HepG2 (cell line): Measurements from ENCODE around the gene MAPK8IP1. TPM values are rescaled to one million over a fixed set of nuclear protein-coding genes. Genes with fewer than 3 reads are reported as not detected.

Experiments
- CEBPB ChIP-seq: IDR thresholded peaks from 2 replicates; pipeline ENCODE4 v1.6.1; 2011; ENCODE audit warnings: low read depth, low read length, improper control_type of control experiment, borderline replicate concordance
- CSRNP2 ChIP-seq: sonication (generic); formaldehyde crosslinking; conservative IDR thresholded peaks from 2 replicates; pipeline ENCODE4 v1.8.0; 2022; ENCODE audit warnings: low read depth, missing genetic modification reagents
- HOXD1 ChIP-seq: sonication (generic); formaldehyde crosslinking; IDR thresholded peaks from 2 replicates; pipeline ENCODE4 v1.5.0; 2020; ENCODE audit warnings: missing genetic modification reagents
- MAFG ChIP-seq: sonication (generic); formaldehyde crosslinking; IDR thresholded peaks from 2 replicates; pipeline ENCODE4 v1.5.1; 2020; ENCODE audit warnings: mild to moderate bottlenecking, missing genetic modification reagents
- NCOA5 ChIP-seq: sonication (generic); formaldehyde crosslinking; IDR thresholded peaks from 2 replicates; pipeline ENCODE4 v1.4.0; 2020; ENCODE audit warnings: missing genetic modification reagents
- RELA ChIP-seq: sonication (generic); formaldehyde crosslinking; IDR thresholded peaks from 2 replicates; pipeline ENCODE4 v1.4.0; 2020; ENCODE audit warnings: missing genetic modification reagents
- RFX3 ChIP-seq: IDR thresholded peaks from 2 replicates; pipeline ENCODE4 v1.6.1; 2016; ENCODE audit warnings: missing biosample characterization, missing genetic modification reagents
- SCMH1 ChIP-seq: sonication (generic); formaldehyde crosslinking; IDR thresholded peaks from 2 replicates; pipeline ENCODE4 v1.9.0; 2021; ENCODE audit warnings: missing genetic modification reagents, mild to moderate bottlenecking, borderline replicate concordance
- SIN3B ChIP-seq: fragments of 150-350 bp; IDR thresholded peaks from 2 replicates; pipeline ENCODE4 v1.6.1; 2014; ENCODE audit warnings: low read length
- SNRNP70 ChIP-seq: fragments of 200-400 bp; formaldehyde crosslinking; IDR thresholded peaks from 2 replicates; pipeline ENCODE4 v1.6.1; 2017; ENCODE audit warnings: mild to moderate bottlenecking, low read depth, low read length, moderate library complexity
- YEATS2 ChIP-seq: sonication (generic); formaldehyde crosslinking; IDR thresholded peaks from 2 replicates; pipeline ENCODE4 v1.4.0; 2020; ENCODE audit warnings: missing genetic modification reagents, borderline replicate concordance
- ZNF333 ChIP-seq: sonication (generic); formaldehyde crosslinking; IDR thresholded peaks from 2 replicates; pipeline ENCODE4 v1.4.0; 2020; ENCODE audit warnings: mild to moderate bottlenecking, missing genetic modification reagents, borderline replicate concordance
- ZNF33B ChIP-seq: sonication (generic); formaldehyde crosslinking; IDR thresholded peaks from 2 replicates; pipeline ENCODE4 v1.5.1; 2020; ENCODE audit warnings: mild to moderate bottlenecking, missing genetic modification reagents
- ZNF557 ChIP-seq: sonication (generic); formaldehyde crosslinking; IDR thresholded peaks from 2 replicates; pipeline ENCODE4 v1.4.0; 2020; ENCODE audit warnings: missing genetic modification reagents
- ZNF710 ChIP-seq: sonication (generic); formaldehyde crosslinking; IDR thresholded peaks from 2 replicates; pipeline ENCODE4 v1.5.0; 2020; ENCODE audit warnings: mild to moderate bottlenecking, missing genetic modification reagents, borderline replicate concordance
- ZNF777 ChIP-seq: sonication (generic); formaldehyde crosslinking; IDR thresholded peaks from 2 replicates; pipeline ENCODE4 v1.4.0; 2020; ENCODE audit warnings: missing genetic modification reagents
- polyA plus RNA-seq, 8 experiments: library from polyadenylated mRNA; depleted of rRNA in 3 of 8; stranded (reverse) in 7 of 8; unstranded in 1 of 8; fragments of >200 nt; fragmentation: Illumina TruSeq in 4 of 8; extraction: Trizol in 4 of 8; gene quantifications; 2 replicates each; pipeline versions ENCODE4 v1.2.1 to v1.2.3, GENCODE V29; 2011 to 2016; ENCODE audit warnings: low read depth in 4 of 8, missing spikeins in 1 of 8, mixed read lengths in 1 of 8; ENCODE audit not compliant: insufficient read depth in 1 of 8
- total RNA-seq, 5 experiments: library from RNA; depleted of rRNA; stranded (reverse); fragments of >200 nt; fragmentation: Illumina TruSeq; extraction: Trizol; gene quantifications; 2 replicates each; pipeline ENCODE4 v1.2.3, GENCODE V29; 2016; ENCODE audit warnings: low read depth in 1 of 5
- TF ChIP-seq, protein P1 (sequence below): sonication (generic); formaldehyde crosslinking; IDR thresholded peaks from 2 replicates; pipeline ENCODE4 v1.4.0; 2020; ENCODE audit warnings: missing genetic modification reagents, borderline replicate concordance
- TF ChIP-seq, protein P2 (sequence below): sonication (generic); formaldehyde crosslinking; IDR thresholded peaks from 2 replicates; pipeline ENCODE4 v1.8.1; 2023; ENCODE audit warnings: mild to moderate bottlenecking, missing genetic modification reagents
- TF ChIP-seq, protein P3 (sequence below): IDR thresholded peaks from 2 replicates; pipeline ENCODE4 v1.6.1; 2012; ENCODE audit warnings: inconsistent platforms
- TF ChIP-seq, protein P4 (sequence below): sonication (generic); formaldehyde crosslinking; IDR thresholded peaks from 2 replicates; pipeline ENCODE4 v1.8.0; 2022; ENCODE audit warnings: missing genetic modification reagents, low read depth, mild to moderate bottlenecking, borderline replicate concordance

The MAPK8IP1 gene
- total and polyA plus RNA-seq, 2 of the 13 experiments (the other 11 are each of a cell fraction or from before 2014, with no cell fraction given), result 2.2 to 4.2 TPM

- TF ChIP-seq ZNF710 (CRISPR knock-in tag) (no peak), ZNF557 (CRISPR knock-in tag) (peak; percentile 58; the same call in 1 of the 2 replicates), CSRNP2 (CRISPR knock-in tag) (0 out of 2 replicates have a peak, but pooled peaks have one; percentile 42), ZNF33B (CRISPR knock-in tag) (0 out of 2 replicates have a peak, but pooled peaks have one; percentile 77), SNRNP70 (no peak), CEBPB (no peak), ZNF777 (CRISPR knock-in tag) (peak; percentile 19), RFX3 (CRISPR knock-in tag) (no peak), SCMH1 (CRISPR knock-in tag) (no peak), MAFG (no peak), HOXD1 (no peak), ZNF333 (CRISPR knock-in tag) (no peak), RELA (CRISPR knock-in tag) (no peak), YEATS2 (CRISPR knock-in tag) (peak; percentile 35; the same call in 1 of the 2 replicates), SIN3B (no peak), NCOA5 (no peak)
- TF ChIP-seq, protein P1, sequence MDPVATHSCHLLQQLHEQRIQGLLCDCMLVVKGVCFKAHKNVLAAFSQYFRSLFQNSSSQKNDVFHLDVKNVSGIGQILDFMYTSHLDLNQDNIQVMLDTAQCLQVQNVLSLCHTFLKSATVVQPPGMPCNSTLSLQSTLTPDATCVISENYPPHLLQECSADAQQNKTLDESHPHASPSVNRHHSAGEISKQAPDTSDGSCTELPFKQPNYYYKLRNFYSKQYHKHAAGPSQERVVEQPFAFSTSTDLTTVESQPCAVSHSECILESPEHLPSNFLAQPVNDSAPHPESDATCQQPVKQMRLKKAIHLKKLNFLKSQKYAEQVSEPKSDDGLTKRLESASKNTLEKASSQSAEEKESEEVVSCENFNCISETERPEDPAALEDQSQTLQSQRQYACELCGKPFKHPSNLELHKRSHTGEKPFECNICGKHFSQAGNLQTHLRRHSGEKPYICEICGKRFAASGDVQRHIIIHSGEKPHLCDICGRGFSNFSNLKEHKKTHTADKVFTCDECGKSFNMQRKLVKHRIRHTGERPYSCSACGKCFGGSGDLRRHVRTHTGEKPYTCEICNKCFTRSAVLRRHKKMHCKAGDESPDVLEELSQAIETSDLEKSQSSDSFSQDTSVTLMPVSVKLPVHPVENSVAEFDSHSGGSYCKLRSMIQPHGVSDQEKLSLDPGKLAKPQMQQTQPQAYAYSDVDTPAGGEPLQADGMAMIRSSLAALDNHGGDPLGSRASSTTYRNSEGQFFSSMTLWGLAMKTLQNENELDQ (CRISPR knock-in tag), result no peak
- TF ChIP-seq, protein P2, sequence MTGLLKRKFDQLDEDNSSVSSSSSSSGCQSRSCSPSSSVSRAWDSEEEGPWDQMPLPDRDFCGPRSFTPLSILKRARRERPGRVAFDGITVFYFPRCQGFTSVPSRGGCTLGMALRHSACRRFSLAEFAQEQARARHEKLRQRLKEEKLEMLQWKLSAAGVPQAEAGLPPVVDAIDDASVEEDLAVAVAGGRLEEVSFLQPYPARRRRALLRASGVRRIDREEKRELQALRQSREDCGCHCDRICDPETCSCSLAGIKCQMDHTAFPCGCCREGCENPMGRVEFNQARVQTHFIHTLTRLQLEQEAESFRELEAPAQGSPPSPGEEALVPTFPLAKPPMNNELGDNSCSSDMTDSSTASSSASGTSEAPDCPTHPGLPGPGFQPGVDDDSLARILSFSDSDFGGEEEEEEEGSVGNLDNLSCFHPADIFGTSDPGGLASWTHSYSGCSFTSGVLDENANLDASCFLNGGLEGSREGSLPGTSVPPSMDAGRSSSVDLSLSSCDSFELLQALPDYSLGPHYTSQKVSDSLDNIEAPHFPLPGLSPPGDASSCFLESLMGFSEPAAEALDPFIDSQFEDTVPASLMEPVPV (CRISPR knock-in tag), result peak; percentile 79
- TF ChIP-seq, protein P3, sequence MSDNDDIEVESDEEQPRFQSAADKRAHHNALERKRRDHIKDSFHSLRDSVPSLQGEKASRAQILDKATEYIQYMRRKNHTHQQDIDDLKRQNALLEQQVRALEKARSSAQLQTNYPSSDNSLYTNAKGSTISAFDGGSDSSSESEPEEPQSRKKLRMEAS, result peak; percentile 99
- TF ChIP-seq, protein P4, sequence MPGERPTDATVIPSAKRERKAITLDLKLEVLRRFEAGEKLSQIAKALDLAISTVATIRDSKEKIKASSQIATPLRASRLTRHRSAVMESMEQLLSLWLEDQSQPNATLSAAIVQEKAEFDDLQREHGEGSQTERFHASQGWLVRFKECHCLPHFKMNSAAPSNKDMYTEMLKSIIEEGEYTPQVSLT (CRISPR knock-in tag), result no peak
Observed at GRCh38 chr11:45846974-45847910, 38.2 kb upstream of the MAPK8IP1 start, which contains the start of gene CRY2 (continued).
